HepG2 (cell line): ENCODE measurements around the gene HPD. TPM values are rescaled to one million over a fixed set of nuclear protein-coding genes. Genes with fewer than 3 reads are reported as not detected.

Experiments used
- ATAD3A ChIP-seq: sonication (generic); formaldehyde crosslinking; IDR thresholded peaks from 2 replicates; pipeline ENCODE4 v1.4.0; 2020; ENCODE audit warnings: missing genetic modification reagents
- HNRNPL ChIP-seq: fragments of 200-400 bp; formaldehyde crosslinking; IDR thresholded peaks from 2 replicates; pipeline ENCODE4 v1.6.1; 2017; ENCODE audit warnings: mild to moderate bottlenecking, low read depth, low read length
- KLF13 ChIP-seq: sonication (generic); formaldehyde crosslinking; IDR thresholded peaks from 2 replicates; pipeline ENCODE4 v1.4.0; 2020; ENCODE audit warnings: mild to moderate bottlenecking, missing genetic modification reagents
- MEIS2 ChIP-seq: sonication (generic); formaldehyde crosslinking; IDR thresholded peaks from 2 replicates; pipeline ENCODE4 v1.9.0; 2021; ENCODE audit warnings: mild to moderate bottlenecking, missing genetic modification reagents
- MYNN ChIP-seq: sonication (generic); formaldehyde crosslinking; IDR thresholded peaks from 2 replicates; pipeline ENCODE4 v1.4.0; 2020; ENCODE audit warnings: mild to moderate bottlenecking, low read depth, missing genetic modification reagents
- NR2F6 ChIP-seq, 2 experiments: IDR thresholded peaks; 2 replicates each; pipeline ENCODE4 v1.6.1; 2016; ENCODE audit warnings: antibody characterized with exemption in 1 of 2, mild to moderate bottlenecking in 1 of 2
- TBX2 ChIP-seq: sonication (generic); formaldehyde crosslinking; IDR thresholded peaks from 2 replicates; pipeline ENCODE4 v1.5.0; 2020; ENCODE audit warnings: missing genetic modification reagents, mild to moderate bottlenecking, borderline replicate concordance
- TRAFD1 ChIP-seq: sonication (generic); formaldehyde crosslinking; IDR thresholded peaks from 2 replicates; pipeline ENCODE4 v1.5.1; 2020; ENCODE audit warnings: missing genetic modification reagents, mild to moderate bottlenecking, borderline replicate concordance
- YY1 ChIP-seq: IDR thresholded peaks from 2 replicates; pipeline ENCODE4 v1.6.1; 2011; ENCODE audit warnings: low read length, low read depth, moderate library complexity, mild to moderate bottlenecking; ENCODE audit not compliant: insufficient read depth, insufficient replicate concordance
- ZBTB26 ChIP-seq: IDR thresholded peaks from 2 replicates; pipeline ENCODE4 v1.6.1; 2016; ENCODE audit warnings: missing compliant biosample characterization, missing genetic modification reagents, borderline replicate concordance
- ZBTB49 ChIP-seq: sonication (generic); formaldehyde crosslinking; IDR thresholded peaks from 2 replicates; pipeline ENCODE4 v1.4.0; 2020; ENCODE audit warnings: missing genetic modification reagents, borderline replicate concordance
- ZNF124 ChIP-seq: sonication (generic); formaldehyde crosslinking; IDR thresholded peaks from 2 replicates; pipeline ENCODE4 v1.4.0; 2020; ENCODE audit warnings: missing genetic modification reagents
- ZNF280B ChIP-seq: sonication (generic); formaldehyde crosslinking; IDR thresholded peaks from 2 replicates; pipeline ENCODE4 v1.5.0; 2020; ENCODE audit warnings: missing genetic modification reagents, mild to moderate bottlenecking, borderline replicate concordance
- ZNF513 ChIP-seq: sonication (generic); formaldehyde crosslinking; conservative IDR thresholded peaks from 2 replicates; pipeline ENCODE4 v1.5.0; 2020; ENCODE audit warnings: missing genetic modification reagents
- ZNF569 ChIP-seq: sonication (generic); formaldehyde crosslinking; IDR thresholded peaks from 2 replicates; pipeline ENCODE4 v1.5.0; 2020; ENCODE audit warnings: mild to moderate bottlenecking, missing genetic modification reagents, moderate library complexity, borderline replicate concordance
- ZXDC ChIP-seq: sonication (generic); formaldehyde crosslinking; IDR thresholded peaks from 2 replicates; pipeline ENCODE4 v1.5.0; 2020; ENCODE audit warnings: mild to moderate bottlenecking, missing genetic modification reagents
- polyA plus RNA-seq, 8 experiments: library from polyadenylated mRNA; depleted of rRNA in 3 of 8; stranded (reverse) in 7 of 8; unstranded in 1 of 8; fragments of >200 nt; fragmentation: Illumina TruSeq in 4 of 8; extraction: Trizol in 4 of 8; gene quantifications; 2 replicates each; pipeline versions ENCODE4 v1.2.1 to v1.2.3, GENCODE V29; 2011 to 2016; ENCODE audit warnings: low read depth in 4 of 8, missing spikeins in 1 of 8, mixed read lengths in 1 of 8; ENCODE audit not compliant: insufficient read depth in 1 of 8
- total RNA-seq, 5 experiments: library from RNA; depleted of rRNA; stranded (reverse); fragments of >200 nt; fragmentation: Illumina TruSeq; extraction: Trizol; gene quantifications; 2 replicates each; pipeline ENCODE4 v1.2.3, GENCODE V29; 2016; ENCODE audit warnings: low read depth in 1 of 5

Gene HPD
- total and polyA plus RNA-seq, 2 of the 13 experiments (the other 11 are each of a cell fraction or from before 2014, with no cell fraction given): 120 to 195 TPM

GRCh38 chr12:121791671-121792551 is 66.7 kb downstream of the HPD start (continued):
- TF ChIP-seq ZXDC (no peak), MEIS2 (CRISPR knock-in tag) (no peak; the same call in 1 of the 2 replicates), YY1 (no peak), ZNF513 (CRISPR knock-in tag) (no peak), ZBTB49 (CRISPR knock-in tag) (no peak), ATAD3A (CRISPR knock-in tag) (no peak), HNRNPL (no peak), ZNF124 (CRISPR knock-in tag) (no peak), KLF13 (CRISPR knock-in tag) (no peak), TBX2 (no peak; the same call in 1 of the 2 replicates), NR2F6 (IDR thresholded peaks at IDR 0.05) (peak; percentile 86), NR2F6 (CRISPR knock-in tag; IDR thresholded peaks at IDR 0.05) (peak; percentile 90), ZBTB26 (CRISPR knock-in tag) (no peak), TRAFD1 (no peak), ZNF569 (CRISPR knock-in tag) (no peak), MYNN (CRISPR knock-in tag) (no peak), ZNF280B (CRISPR knock-in tag) (no peak)
